D721Med (cell line): ENCODE data around the gene IGF1R.

Experiments
- DNase-seq: peaks from one replicate; pipeline ENCODE4 v3.0.0; 2011; ENCODE audit warnings: low spot score; ENCODE audit not compliant: insufficient read length
- FAIRE-seq: peaks from 2 replicates; lab custom pipeline; 2011; peaks lifted over from hg19 to GRCh38; lab: Jason Lieb, UNC
- CTCF ChIP-seq: IDR thresholded peaks from 2 replicates; pipeline ENCODE4 v1.5.1; 2012; ENCODE audit warnings: mild to moderate bottlenecking, control low read depth; ENCODE audit not compliant: insufficient read depth; ENCODE audit errors: missing control alignments

IGF1R gene

GRCh38 chr15:98673133-98673532 is 24.8 kb downstream of the IGF1R start:
- no peak for TF ChIP-seq CTCF
- no peak for DNase-seq
- FAIRE-seq = no peak

- TF ChIP-seq CTCF = no peak
- no peak for DNase-seq
- FAIRE-seq = no peak
These were observed 26.0 kb downstream of the IGF1R start for GRCh38 chr15:98674336-98674735.

GRCh38 chr15:98676586-98677270 is 28.4 kb downstream of the IGF1R start:
- no peak for FAIRE-seq
- TF ChIP-seq CTCF = no peak
- DNase-seq = no peak

GRCh38 chr15:98677345-98678059 is 29.2 kb downstream of the IGF1R start:
- TF ChIP-seq CTCF = no peak
- DNase-seq (no peak), FAIRE-seq (no peak)

- no peak for DNase-seq
These were observed 30.1 kb downstream of the IGF1R start for GRCh38 chr15:98678484-98678883.

GRCh38 chr15:98681061-98681460 is 32.7 kb downstream of the IGF1R start:
- FAIRE-seq (no peak), DNase-seq (no peak)
- no peak for TF ChIP-seq CTCF

More at GRCh38 chr15:98678484-98678883, 30.1 kb downstream of the IGF1R start:
- FAIRE-seq = no peak
- no peak for TF ChIP-seq CTCF
